Activated T-helper 1 cell treated with Interleukin-2 at 50 U/mL for 16 hours (primary cell): ENCODE results near the gene SMNDC1.
"Not testable (repeated sequence)": the region's sequence is repeated elsewhere in the genome, so short reads cannot be mapped to it uniquely, and the experiment has no call there.

ENCODE experiments used
- DNase-seq: peaks from one replicate; pipeline ENCODE4 v3.0.0-alpha.2; 2020; ENCODE audit warnings: low read depth

The SMNDC1 gene

DNA sequence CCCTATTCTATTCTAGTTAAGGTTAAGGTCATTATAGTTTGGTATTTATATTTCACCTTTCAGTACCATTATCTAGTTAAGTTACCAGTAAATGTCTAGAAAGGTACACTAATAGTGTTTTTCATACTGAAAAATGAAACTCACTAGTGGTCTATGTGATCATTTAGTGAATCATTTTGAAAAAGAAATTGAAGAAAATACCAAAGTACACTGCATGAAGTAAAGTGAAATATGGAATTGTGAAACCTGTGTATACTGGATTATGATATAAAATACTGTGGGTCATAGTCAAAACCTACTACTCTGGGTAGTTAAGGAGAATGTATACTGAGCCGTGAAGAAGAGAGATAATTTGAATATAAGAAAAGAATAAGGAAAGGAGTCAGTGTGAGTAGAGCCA, 53.3 kb downstream of the SMNDC1 start:
- not testable (repeated sequence) for DNase-seq

- DNase-seq, result not testable (repeated sequence)
Observed at GRCh38 chr10:110249489-110249888, 55.2 kb downstream of the SMNDC1 start.

GRCh38 chr10:110247833-110248232, 56.9 kb downstream of the SMNDC1 start:
- DNase-seq, result not testable (repeated sequence)

- no peak for DNase-seq
Observed at GRCh38 chr10:110244550-110244949, 60.2 kb downstream of the SMNDC1 start.

DNA sequence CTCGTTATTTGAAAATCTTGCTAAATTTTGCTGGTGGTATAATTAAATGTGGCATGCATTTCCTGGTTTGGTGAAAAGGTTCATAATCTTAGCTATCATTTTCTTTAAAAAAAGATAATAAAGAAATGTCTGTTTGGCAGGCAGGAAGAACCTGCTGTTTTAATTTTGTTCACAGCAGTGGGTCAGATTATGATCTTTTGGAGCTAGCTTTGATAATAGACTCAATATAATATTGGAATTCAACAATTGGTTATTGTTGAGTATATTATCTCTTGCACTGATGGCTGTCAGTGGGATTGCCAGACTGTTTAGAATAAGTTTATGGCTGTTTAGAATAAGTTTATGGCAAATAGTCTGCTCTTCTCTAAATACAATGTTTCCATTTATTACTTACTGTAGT, 62.2 kb downstream of the SMNDC1 start:
- DNase-seq, result no peak

DNA sequence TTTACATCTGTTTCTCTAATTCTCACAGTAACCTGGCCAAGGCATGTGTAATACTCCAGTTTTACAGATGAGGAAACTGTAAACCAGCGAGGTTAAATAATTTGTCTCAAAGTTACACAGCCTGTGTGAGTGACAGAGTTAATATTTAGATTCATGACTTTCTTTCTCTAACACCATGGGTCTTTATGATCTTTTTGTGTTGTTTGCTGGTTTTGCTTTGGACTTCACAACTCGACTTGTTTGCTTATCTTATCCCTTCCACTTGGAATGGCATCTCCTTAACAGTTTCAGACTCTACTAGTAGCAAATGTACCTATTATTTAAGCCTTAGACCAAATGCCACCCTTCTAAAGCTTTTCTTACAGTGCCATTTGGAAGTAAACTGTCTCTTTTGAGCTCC, 62.9 kb downstream of the SMNDC1 start:
- DNase-seq, result no peak

DNA sequence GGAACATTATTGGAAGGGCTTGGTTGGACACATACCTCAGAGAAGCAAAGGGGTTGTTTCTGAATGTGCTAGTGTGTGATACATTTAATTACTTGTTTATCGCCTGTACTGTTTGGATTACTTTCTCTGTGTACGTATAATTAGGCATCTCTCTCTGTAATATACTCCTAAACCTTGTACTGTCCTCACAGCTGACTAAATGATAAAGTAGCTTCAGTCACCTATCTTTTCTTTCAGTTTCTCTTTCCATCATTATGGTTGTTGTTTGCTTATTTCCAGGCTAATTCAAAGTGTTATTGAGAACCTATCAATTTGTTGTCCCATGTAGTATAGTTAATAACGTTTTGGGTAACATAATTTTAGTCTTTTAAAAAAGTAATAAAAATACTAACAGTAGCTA, 63.3 kb downstream of the SMNDC1 start:
- DNase-seq, result no peak
